ENCODE data around the gene IGFL2.

Gene IGFL2

GRCh38 chr19:46126086-46126580 lies 21.9 kb upstream of the IGFL2 start:
- Histone ChIP-seq H3K9ac (ENCODE audit: low read length) (no peak overlapping the region), H3K4me2 (ENCODE audit: low read depth, low read length) (no peak overlapping the region), H4K20me1 (ENCODE audit: insufficient read depth, low read length) (no peaks in the 10 kb centered on the region), H3K4me3 (ENCODE audit: low read length) (no peak overlapping the region), H3K36me3 (replicated peaks; ENCODE audit: insufficient read depth, low read length) (no peaks in the 10 kb centered on the region), H3K79me2 (ENCODE audit: low read length) (no peaks in the 10 kb centered on the region), H3K27me3 (replicated peaks; ENCODE audit: insufficient read depth, low read length) (peaks cover 70% of the 10 kb centered on the region), H3K27ac (ENCODE audit: low read length) (no peak overlapping the region), H3K4me1 (ENCODE audit: low read length) (no peaks in the 10 kb centered on the region), H3F3A (ENCODE audit: insufficient read depth, low read length) (no peaks in the 10 kb centered on the region), H3K9me2 (replicated peaks; ENCODE audit: insufficient read depth, low read length) (no peaks in the 10 kb centered on the region), H2AFZ (ENCODE audit: low read length) (no peak overlapping the region), H3K9me3 (replicated peaks; ENCODE audit: insufficient read depth, low read length) (no peaks in the 10 kb centered on the region)
- DNase-seq: no peak
- TF ChIP-seq EZH2 (optimal IDR thresholded peaks at IDR 0.05; ENCODE audit: low read depth, low read length): no peak
- TF ChIP-seq EZH2phosphoT487 (IDR thresholded peaks at IDR 0.05; ENCODE audit: low read length): no peak
- no peak for TF ChIP-seq CTCF (IDR thresholded peaks at IDR 0.05; ENCODE audit: low read length)

GRCh38 chr19:46131485-46132143 lies 16.4 kb upstream of the IGFL2 start:
- no peak for DNase-seq
- no peaks in the 10 kb centered on the region for H3K9me3 ChIP-seq (replicated peaks; ENCODE audit: insufficient read depth, low read length)
- no peaks in the 10 kb centered on the region for H4K20me1 ChIP-seq (ENCODE audit: insufficient read depth, low read length)
- no peak for TF ChIP-seq EZH2phosphoT487 (IDR thresholded peaks at IDR 0.05; ENCODE audit: low read length)
- no peak for TF ChIP-seq CTCF (IDR thresholded peaks at IDR 0.05; ENCODE audit: low read length)
- TF ChIP-seq EZH2 (optimal IDR thresholded peaks at IDR 0.05; ENCODE audit: low read depth, low read length): no peak
- no peak overlapping the region for H3K4me2 ChIP-seq (ENCODE audit: low read depth, low read length)
- H2AFZ ChIP-seq (ENCODE audit: low read length): no peak overlapping the region
- H3K27me3 ChIP-seq (replicated peaks; ENCODE audit: insufficient read depth, low read length): peaks cover 72% of the 10 kb centered on the region
- H3K36me3 ChIP-seq (replicated peaks; ENCODE audit: insufficient read depth, low read length): no peaks in the 10 kb centered on the region
- no peak overlapping the region for H3K9ac ChIP-seq (ENCODE audit: low read length)
- no peaks in the 10 kb centered on the region for H3K9me2 ChIP-seq (replicated peaks; ENCODE audit: insufficient read depth, low read length)
- no peaks in the 10 kb centered on the region for H3K4me1 ChIP-seq (ENCODE audit: low read length)
- H3F3A ChIP-seq (ENCODE audit: insufficient read depth, low read length): no peaks in the 10 kb centered on the region
- no peaks in the 10 kb centered on the region for H3K79me2 ChIP-seq (ENCODE audit: low read length)
- H3K4me3 ChIP-seq (ENCODE audit: low read length): no peak overlapping the region
- H3K27ac ChIP-seq (ENCODE audit: low read length): no peak overlapping the region

- H3K4me2 ChIP-seq (ENCODE audit: low read depth, low read length): no peak overlapping the region
- no peaks in the 10 kb centered on the region for H3F3A ChIP-seq (ENCODE audit: insufficient read depth, low read length)
- no peaks in the 10 kb centered on the region for H3K9me3 ChIP-seq (replicated peaks; ENCODE audit: insufficient read depth, low read length)
- no peak overlapping the region for H3K9ac ChIP-seq (ENCODE audit: low read length)
- no peaks in the 10 kb centered on the region for H3K36me3 ChIP-seq (replicated peaks; ENCODE audit: insufficient read depth, low read length)
- H3K4me3 ChIP-seq (ENCODE audit: low read length): no peak overlapping the region
- no peak for DNase-seq
- H3K4me1 ChIP-seq (ENCODE audit: low read length): no peaks in the 10 kb centered on the region
- H3K9me2 ChIP-seq (replicated peaks; ENCODE audit: insufficient read depth, low read length): no peaks in the 10 kb centered on the region
- TF ChIP-seq EZH2 (optimal IDR thresholded peaks at IDR 0.05; ENCODE audit: low read depth, low read length): no peak
- no peak for TF ChIP-seq EZH2phosphoT487 (IDR thresholded peaks at IDR 0.05; ENCODE audit: low read length)
- no peak for TF ChIP-seq CTCF (IDR thresholded peaks at IDR 0.05; ENCODE audit: low read length)
- no peaks in the 10 kb centered on the region for H3K79me2 ChIP-seq (ENCODE audit: low read length)
- no peak overlapping the region for H2AFZ ChIP-seq (ENCODE audit: low read length)
- no peaks in the 10 kb centered on the region for H4K20me1 ChIP-seq (ENCODE audit: insufficient read depth, low read length)
- peaks cover 73% of the 10 kb centered on the region for H3K27me3 ChIP-seq (replicated peaks; ENCODE audit: insufficient read depth, low read length)
- H3K27ac ChIP-seq (ENCODE audit: low read length): no peak overlapping the region
These were observed 15.4 kb upstream of the IGFL2 start for GRCh38 chr19:46132508-46133100.

Measured in MM.1S (cell line).